ENCODE measurements around the gene RNF152. TPM values are rescaled to one million over a fixed set of nuclear protein-coding genes. Genes with fewer than 3 reads are reported as not detected.
A peak's percentile ranks its signal among the peaks of the same experiment; 100 is the strongest.

The RNF152 gene
- total and polyA plus RNA-seq, 2 donors (not counting 3 experiments of a cell fraction or from before 2014, with no cell fraction given): 20.8 to 27.5 TPM

DNA sequence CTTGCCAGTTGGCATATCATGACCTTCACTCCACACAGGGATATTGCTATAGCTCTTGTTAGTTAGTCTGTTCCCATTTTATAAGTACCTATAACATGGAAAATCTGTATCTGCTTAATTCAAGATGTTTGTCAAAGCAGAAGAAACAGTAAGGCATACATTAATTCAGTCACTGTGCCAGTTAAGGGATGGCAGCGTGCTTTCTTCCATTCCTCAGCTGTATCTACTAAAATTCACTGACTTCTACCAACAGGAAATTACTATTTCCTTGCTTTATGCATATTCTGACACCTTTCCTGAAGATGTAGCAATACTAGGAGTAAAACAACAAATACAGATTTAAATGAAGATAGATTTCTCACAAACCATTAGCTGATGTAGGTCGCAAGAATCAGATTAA, 59.9 kb downstream of the RNF152 start:
- Histone ChIP-seq H3K9me1 (replicated peaks; ENCODE audit: control insufficient read depth, extremely low read depth, insufficient read depth, low read length) (no peaks in the 10 kb centered on the region), H2AFZ (ENCODE audit: low read depth, low read length) (no peak overlapping the region), H3K4me1 (ENCODE audit: control insufficient read depth, extremely low read depth, insufficient read depth, low read length) (peaks cover 43% of the 10 kb centered on the region), H3K9ac (replicated peaks; ENCODE audit: extremely low read depth, insufficient read depth, low read length) (peak overlapping the region; percentile 33), H3K79me2 (ENCODE audit: control insufficient read depth, insufficient read depth, low read length) (peaks cover 46% of the 10 kb centered on the region), H3K9me3 (replicated peaks; ENCODE audit: control insufficient read depth, insufficient read depth, low read length) (no peaks in the 10 kb centered on the region), H3K27me3 (ENCODE audit: control insufficient read depth in 2 of 2, insufficient read depth in 2 of 2, low read length in 2 of 2) (no peaks in the 10 kb centered on the region), H3K4me3 (replicated peaks in 1 of 3; ENCODE audit: insufficient read depth in 1 of 3, low read depth in 1 of 3, low read length in 3 of 3) (peak overlapping the region in 2 of 3 experiments; percentile 4 to 31), H3K27ac (ENCODE audit: insufficient read depth, low read depth, low read length) (peak overlapping the region; percentile 75), H3K4me2 (ENCODE audit: insufficient read depth, low read length) (peak overlapping the region; percentile 86), H4K20me1 (replicated peaks; ENCODE audit: control insufficient read depth, extremely low read depth, insufficient read depth, low read length) (peaks cover 2% of the 10 kb centered on the region), H3K36me3 (ENCODE audit: control insufficient read depth in 2 of 2, extremely low read depth in 1 of 2, insufficient read depth in 2 of 2, low read length in 2 of 2) (no peaks in the 10 kb centered on the region)
- intact Hi-C loops (cut with micrococcal nuclease): loop anchor here (1.0 to 10.0 kb wide), 12 partner anchors 9 to 292 kb away; no protein-coding TSS in a partner anchor
- peak; percentile 79 for DNase-seq (ENCODE audit: low read depth, low spot score)
- POLR2A ChIA-PET: interaction anchor here (0.9 to 1.2 kb wide), 3 partner anchors 50 to 85 kb away, joined by 3 read pairs; no protein-coding TSS in a partner anchor
- TSS peak; percentile 71 for BruUV-seq (replicated peaks)
- peak; percentile 52 for FAIRE-seq
- TF ChIP-seq POLR2A (IDR thresholded peaks at IDR 0.05; ENCODE audit: low read depth, low read length) (no peak), GATA2 (IDR thresholded peaks at IDR 0.05; ENCODE audit: insufficient read depth, insufficient read length, low read depth, low read length) (peak; percentile 14), MYC (IDR thresholded peaks at IDR 0.05; ENCODE audit: low read depth, low read length) (no peak), MAX (IDR thresholded peaks at IDR 0.05; ENCODE audit: insufficient read depth, insufficient read length) (no peak), POLR2AphosphoS5 (IDR thresholded peaks at IDR 0.05; ENCODE audit: insufficient read depth, low read depth, low read length) (no peak), JUN (IDR thresholded peaks at IDR 0.05; ENCODE audit: borderline replicate concordance, insufficient read depth, insufficient read length, low read depth) (peak; percentile 16), EZH2 (IDR thresholded peaks at IDR 0.05; ENCODE audit: borderline replicate concordance, low read depth, low read length, severe bottlenecking) (no peak), FOS (IDR thresholded peaks at IDR 0.05; ENCODE audit: borderline replicate concordance, insufficient read depth, low read length) (no peak)
- TF ChIP-seq, protein P1, sequence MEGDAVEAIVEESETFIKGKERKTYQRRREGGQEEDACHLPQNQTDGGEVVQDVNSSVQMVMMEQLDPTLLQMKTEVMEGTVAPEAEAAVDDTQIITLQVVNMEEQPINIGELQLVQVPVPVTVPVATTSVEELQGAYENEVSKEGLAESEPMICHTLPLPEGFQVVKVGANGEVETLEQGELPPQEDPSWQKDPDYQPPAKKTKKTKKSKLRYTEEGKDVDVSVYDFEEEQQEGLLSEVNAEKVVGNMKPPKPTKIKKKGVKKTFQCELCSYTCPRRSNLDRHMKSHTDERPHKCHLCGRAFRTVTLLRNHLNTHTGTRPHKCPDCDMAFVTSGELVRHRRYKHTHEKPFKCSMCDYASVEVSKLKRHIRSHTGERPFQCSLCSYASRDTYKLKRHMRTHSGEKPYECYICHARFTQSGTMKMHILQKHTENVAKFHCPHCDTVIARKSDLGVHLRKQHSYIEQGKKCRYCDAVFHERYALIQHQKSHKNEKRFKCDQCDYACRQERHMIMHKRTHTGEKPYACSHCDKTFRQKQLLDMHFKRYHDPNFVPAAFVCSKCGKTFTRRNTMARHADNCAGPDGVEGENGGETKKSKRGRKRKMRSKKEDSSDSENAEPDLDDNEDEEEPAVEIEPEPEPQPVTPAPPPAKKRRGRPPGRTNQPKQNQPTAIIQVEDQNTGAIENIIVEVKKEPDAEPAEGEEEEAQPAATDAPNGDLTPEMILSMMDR (IDR thresholded peaks at IDR 0.05; ENCODE audit: extremely low read depth in 1 of 2, insufficient read depth in 1 of 2, low read depth in 1 of 2, low read length in 2 of 2): no peak
- CTCF ChIA-PET: interaction anchor here (0.6 to 2.2 kb wide), 14 partner anchors 16 to 299 kb away, joined by 3 to 15 read pairs (median 3); partner anchors contain the start of gene RNF152
- dilution Hi-C loops (cut with MboI; ENCODE audit: extremely low pct_ligation_motif_present, low sequenced_read_pairs): no loop called here
